Measurements from ENCODE around the gene HELZ.
A peak's percentile ranks its signal among the peaks of the same experiment; 100 is the strongest.
"Not testable (repeated sequence)": the region's sequence is repeated elsewhere in the genome, so short reads cannot be mapped to it uniquely, and the experiment has no call there.

HELZ gene

DNA sequence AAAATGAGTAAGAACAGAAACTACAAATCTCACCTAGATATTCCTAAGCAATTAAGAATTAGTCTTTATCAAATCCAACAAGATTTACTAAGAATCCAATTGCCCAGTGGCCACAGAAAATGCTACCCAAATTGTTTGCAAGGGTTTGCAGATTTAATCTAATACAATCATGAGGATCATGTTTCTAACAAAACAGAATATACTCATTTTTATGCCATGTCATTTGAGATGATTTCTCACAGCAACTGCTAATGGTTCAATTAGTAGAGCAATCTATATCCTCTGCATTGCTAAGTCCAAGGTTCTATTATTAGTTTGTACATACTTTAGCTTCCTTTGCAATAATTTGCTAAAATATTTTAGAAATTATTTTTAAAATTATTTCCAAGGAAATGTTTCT, 41.2 kb downstream of the HELZ start:
- no peak overlapping the region for H3K4me3 ChIP-seq (ENCODE audit: low read length)
- DNase-seq (ENCODE audit: low read depth) = no peak
- TF ChIP-seq, protein P1, sequence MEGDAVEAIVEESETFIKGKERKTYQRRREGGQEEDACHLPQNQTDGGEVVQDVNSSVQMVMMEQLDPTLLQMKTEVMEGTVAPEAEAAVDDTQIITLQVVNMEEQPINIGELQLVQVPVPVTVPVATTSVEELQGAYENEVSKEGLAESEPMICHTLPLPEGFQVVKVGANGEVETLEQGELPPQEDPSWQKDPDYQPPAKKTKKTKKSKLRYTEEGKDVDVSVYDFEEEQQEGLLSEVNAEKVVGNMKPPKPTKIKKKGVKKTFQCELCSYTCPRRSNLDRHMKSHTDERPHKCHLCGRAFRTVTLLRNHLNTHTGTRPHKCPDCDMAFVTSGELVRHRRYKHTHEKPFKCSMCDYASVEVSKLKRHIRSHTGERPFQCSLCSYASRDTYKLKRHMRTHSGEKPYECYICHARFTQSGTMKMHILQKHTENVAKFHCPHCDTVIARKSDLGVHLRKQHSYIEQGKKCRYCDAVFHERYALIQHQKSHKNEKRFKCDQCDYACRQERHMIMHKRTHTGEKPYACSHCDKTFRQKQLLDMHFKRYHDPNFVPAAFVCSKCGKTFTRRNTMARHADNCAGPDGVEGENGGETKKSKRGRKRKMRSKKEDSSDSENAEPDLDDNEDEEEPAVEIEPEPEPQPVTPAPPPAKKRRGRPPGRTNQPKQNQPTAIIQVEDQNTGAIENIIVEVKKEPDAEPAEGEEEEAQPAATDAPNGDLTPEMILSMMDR (conservative IDR thresholded peaks at IDR 0.05; ENCODE audit: low read depth, low read length) = no peak

DNA sequence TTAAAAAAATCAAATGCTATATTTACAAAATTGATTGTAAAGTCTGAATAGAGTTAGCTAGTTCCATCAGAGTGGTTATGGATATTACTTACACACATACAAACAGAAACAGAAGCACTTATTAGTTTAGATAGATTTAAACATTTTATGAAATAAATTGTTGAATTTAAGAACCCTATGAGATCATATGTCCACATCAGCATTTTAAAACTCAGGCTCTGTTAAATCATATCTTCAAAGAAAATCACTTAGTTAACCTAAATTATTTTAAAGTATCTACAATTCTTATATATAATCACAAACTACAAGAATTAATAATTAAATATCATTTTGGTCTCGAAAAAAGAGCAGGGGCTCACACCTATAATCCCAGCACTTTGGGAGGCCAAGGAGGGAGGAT, 42.5 kb downstream of the HELZ start:
- no peak overlapping the region for H3K4me3 ChIP-seq (ENCODE audit: low read length)
- TF ChIP-seq, protein P1 (conservative IDR thresholded peaks at IDR 0.05; ENCODE audit: low read depth, low read length) = no peak
- DNase-seq (ENCODE audit: low read depth) = no peak

DNA sequence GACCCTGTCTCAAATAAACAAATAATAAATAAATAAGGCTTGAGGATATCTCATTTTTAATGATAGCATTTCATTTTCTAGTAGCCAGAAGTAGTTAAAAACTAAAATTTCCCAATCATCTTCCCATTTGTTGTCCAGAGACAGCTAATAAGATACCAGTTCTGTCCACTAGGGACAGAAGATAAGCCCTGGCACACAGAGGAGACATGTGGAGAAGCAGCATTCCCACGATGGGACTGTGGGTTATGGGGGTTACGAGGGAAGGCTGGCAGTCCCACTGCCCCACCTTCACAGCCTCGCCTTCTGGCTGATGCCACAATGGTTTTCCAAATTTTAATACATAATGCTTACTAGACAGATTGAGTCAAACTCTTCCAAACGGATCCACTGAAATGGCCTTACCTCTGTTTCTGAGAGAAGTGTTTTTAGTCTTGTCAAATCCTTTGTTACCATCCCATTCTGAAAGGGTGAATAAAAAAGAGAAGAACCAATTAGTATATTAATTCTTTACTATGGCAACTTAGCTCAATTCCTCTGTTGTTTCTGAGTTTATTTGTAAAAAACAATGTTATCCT, 44.2 kb downstream of the HELZ start:
- TF ChIP-seq, protein P1 (conservative IDR thresholded peaks at IDR 0.05; ENCODE audit: low read depth, low read length) = peak; percentile 55
- no peak overlapping the region for H3K4me3 ChIP-seq (ENCODE audit: low read length)
- DNase-seq (ENCODE audit: low read depth) = no peak

DNA sequence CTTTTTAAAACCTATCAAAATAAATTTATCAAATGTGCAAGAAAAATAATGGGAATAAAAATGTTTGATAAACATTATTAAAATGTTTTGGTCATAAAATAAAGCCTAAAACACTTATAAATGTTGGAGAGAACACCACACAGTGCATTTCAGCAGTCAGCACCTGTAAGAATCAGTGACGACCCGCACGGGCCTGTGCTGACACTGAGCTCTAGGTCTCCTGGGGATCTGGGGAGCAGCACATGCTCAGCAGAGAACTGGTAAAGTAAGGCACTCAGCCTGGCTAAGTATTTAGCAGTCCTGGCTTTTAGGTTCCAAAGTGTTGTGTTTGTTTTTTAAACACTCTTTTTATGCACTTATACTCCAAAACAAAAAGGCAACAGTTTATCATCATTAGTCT, 46.9 kb downstream of the HELZ start:
- TF ChIP-seq, protein P1 (conservative IDR thresholded peaks at IDR 0.05; ENCODE audit: low read depth, low read length) = no peak
- DNase-seq (ENCODE audit: low read depth) = no peak
- no peak overlapping the region for H3K4me3 ChIP-seq (ENCODE audit: low read length)

DNA sequence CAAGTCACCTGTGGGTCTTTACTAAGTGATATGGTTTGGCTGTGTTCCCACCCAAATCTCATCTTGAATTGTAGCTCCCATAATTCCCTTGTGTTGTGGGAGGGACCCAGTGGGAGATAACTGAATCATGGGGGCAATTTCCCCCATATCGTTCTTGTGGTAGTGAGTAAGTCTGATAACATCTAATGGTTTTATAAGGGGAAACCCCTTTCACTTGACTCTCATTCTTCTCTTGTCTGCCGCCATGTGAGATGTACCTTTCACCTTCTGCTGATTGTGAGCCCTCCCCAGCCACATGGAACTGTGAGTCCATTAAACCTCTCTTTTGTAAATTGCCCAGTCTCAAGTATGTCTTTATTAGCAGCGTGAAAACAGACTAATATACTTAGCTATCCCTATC, 48.0 kb downstream of the HELZ start:
- not testable (repeated sequence) for H3K4me3 ChIP-seq (ENCODE audit: low read length); DNase-seq (ENCODE audit: low read depth)

DNA sequence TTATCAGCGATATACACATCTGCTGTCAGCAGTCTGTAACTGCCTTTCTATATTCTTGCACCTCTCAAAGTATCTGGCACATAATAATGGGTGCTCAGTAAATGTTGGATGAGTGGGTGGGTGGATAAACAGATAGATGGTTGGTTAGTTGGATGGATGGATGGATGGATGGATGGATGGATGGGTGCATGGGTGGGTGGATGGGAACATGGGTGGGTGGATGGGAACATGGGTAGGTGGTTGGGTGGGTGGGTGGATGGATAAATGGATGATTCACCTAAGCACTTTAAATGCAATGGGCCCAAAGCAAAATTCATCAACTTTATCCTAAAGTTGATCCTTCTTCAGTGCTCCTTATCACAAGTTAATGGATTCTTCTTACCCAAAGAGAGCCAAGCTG, 48.6 kb downstream of the HELZ start:
- DNase-seq (ENCODE audit: low read depth) = no peak
- TF ChIP-seq, protein P1 (conservative IDR thresholded peaks at IDR 0.05; ENCODE audit: low read depth, low read length) = no peak
- no peak overlapping the region for H3K4me3 ChIP-seq (ENCODE audit: low read length)

DNA sequence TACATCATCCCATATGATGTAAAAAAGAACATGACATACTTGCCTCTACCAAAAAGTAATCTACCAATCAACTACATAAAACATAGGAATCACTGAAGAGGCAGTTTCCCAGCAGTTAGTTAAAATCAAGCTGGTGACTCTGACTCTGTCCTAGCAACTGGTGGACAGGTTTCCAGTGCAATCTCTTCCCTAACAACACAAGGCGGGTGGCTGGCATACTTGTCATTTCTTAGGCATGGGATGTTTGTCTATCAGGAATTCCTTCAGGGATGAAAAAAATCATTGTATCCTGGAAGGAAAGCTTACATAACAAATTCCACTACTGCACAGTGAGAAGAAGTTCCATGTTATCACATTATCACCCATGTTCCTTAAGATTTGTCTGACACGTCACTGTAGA, 50.9 kb downstream of the HELZ start:
- peak; percentile 64 for DNase-seq (ENCODE audit: low read depth)
- TF ChIP-seq, protein P1 (conservative IDR thresholded peaks at IDR 0.05; ENCODE audit: low read depth, low read length) = no peak
- no peak overlapping the region for H3K4me3 ChIP-seq (ENCODE audit: low read length)

DNA sequence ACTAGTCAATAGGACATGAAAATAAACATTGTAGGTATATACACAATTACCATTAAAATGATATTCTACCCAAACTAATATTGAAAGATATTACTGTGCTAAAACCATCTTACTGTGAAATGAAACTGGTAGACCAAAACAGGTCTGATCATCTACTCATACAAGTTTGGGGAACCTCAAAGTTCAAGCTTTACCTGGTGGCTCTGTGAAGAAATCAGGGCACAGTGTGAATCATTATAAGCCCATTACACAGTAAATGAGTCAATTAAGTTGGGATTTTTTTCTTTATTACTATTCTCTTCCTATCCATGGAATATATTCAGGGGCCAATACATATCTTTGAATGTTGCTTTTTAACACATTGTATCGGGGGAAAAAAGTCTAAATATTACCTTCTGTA, 57.1 kb downstream of the HELZ start:
- no peak for DNase-seq (ENCODE audit: low read depth)
- no peak overlapping the region for H3K4me3 ChIP-seq (ENCODE audit: low read length)
- TF ChIP-seq, protein P1 (conservative IDR thresholded peaks at IDR 0.05; ENCODE audit: low read depth, low read length) = no peak
